Neural cell (in vitro differentiated cells): Measurements from ENCODE around the gene WNK2. TPM values are rescaled to one million over a fixed set of nuclear protein-coding genes. Genes with fewer than 3 reads are reported as not detected.

ENCODE experiments used
- H2AFZ ChIP-seq: fragments of 200-600, 300-800 bp; sonication (generic), shearing (Covaris generic); 2 replicates; pipeline ENCODE4 v1.6.0; 2014; ENCODE audit warnings: low read depth, mild to moderate bottlenecking, antibody characterized with exemption, low read length, moderate library complexity
- H3F3A ChIP-seq: fragments of 200-600 bp; shearing (Covaris generic); 2 replicates; pipeline ENCODE4 v1.6.1; 2016; ENCODE audit warnings: mild to moderate bottlenecking, moderate library complexity, mixed read lengths, antibody characterized with exemption, low read length; ENCODE audit not compliant: insufficient read depth, poor library complexity, severe bottlenecking
- H3K27ac ChIP-seq: fragments of 200-600, 300-800 bp; sonication (generic), shearing (Covaris generic); 2 replicates; pipeline ENCODE4 v1.5.1; 2014; ENCODE audit warnings: mild to moderate bottlenecking, low read length, moderate library complexity
- H3K27me3 ChIP-seq: fragments of 300-800, 200-600 bp; sonication (generic), shearing (Covaris generic); 2 replicates; pipeline ENCODE4 v1.6.0; 2014; ENCODE audit warnings: mild to moderate bottlenecking, low read depth, low read length, moderate library complexity; ENCODE audit not compliant: insufficient read depth
- H3K36me3 ChIP-seq: fragments of 300-800, 200-600 bp; sonication (generic), shearing (Covaris generic); 2 replicates; pipeline ENCODE4 v1.5.1; 2014; ENCODE audit warnings: mild to moderate bottlenecking, antibody characterized with exemption, low read length, moderate library complexity; ENCODE audit not compliant: insufficient read depth
- H3K4me2 ChIP-seq: fragments of 300-800, 200-600 bp; sonication (generic), shearing (Covaris generic); 2 replicates; pipeline ENCODE4 v1.6.0; 2014; ENCODE audit warnings: mild to moderate bottlenecking, low read length
- H3K4me3 ChIP-seq: fragments of 300-800, 200-600 bp; sonication (generic), shearing (Covaris generic); 2 replicates; pipeline ENCODE4 v1.5.1; 2014; ENCODE audit warnings: mild to moderate bottlenecking, low read length, moderate library complexity
- H3K79me2 ChIP-seq: fragments of 200-600 bp; shearing (Covaris generic); replicated peaks from 2 replicates; pipeline ENCODE4 v1.6.0; 2014; ENCODE audit warnings: mild to moderate bottlenecking, low read length, moderate library complexity; ENCODE audit not compliant: insufficient read depth
- H3K9ac ChIP-seq: fragments of 300-800, 200-600 bp; sonication (generic), shearing (Covaris generic); 2 replicates; pipeline ENCODE4 v1.6.1; 2016; ENCODE audit warnings: mild to moderate bottlenecking, low read length, mixed read lengths
- H3K9me2 ChIP-seq: fragments of 200-600 bp; shearing (Covaris generic); 2 replicates; pipeline ENCODE4 v1.6.1; 2016; ENCODE audit warnings: mild to moderate bottlenecking, low read length, mixed read lengths; ENCODE audit not compliant: insufficient read depth
- H3K9me3 ChIP-seq: fragments of 200-600, 300-800 bp; sonication (generic), shearing (Covaris generic); 2 replicates; pipeline ENCODE4 v1.6.1; 2016; ENCODE audit warnings: mild to moderate bottlenecking, mixed run types, low read length, moderate library complexity, mixed read lengths
- H4K20me1 ChIP-seq: fragments of 200-600 bp; shearing (Covaris generic); 2 replicates; pipeline ENCODE4 v1.6.1; 2016; ENCODE audit warnings: mild to moderate bottlenecking, mixed run types; ENCODE audit not compliant: insufficient read depth
- CTCF ChIP-seq: fragments of 450-650 bp; IDR thresholded peaks from 2 replicates; pipeline ENCODE4 v1.5.1; 2014; ENCODE audit warnings: antibody characterized with exemption, mild to moderate bottlenecking, moderate library complexity; ENCODE audit not compliant: poor library complexity, severe bottlenecking
- EP300 ChIP-seq: fragments of 450-650 bp; conservative IDR thresholded peaks from 2 replicates; pipeline ENCODE4 v1.6.1; 2014; ENCODE audit warnings: antibody characterized with exemption, mild to moderate bottlenecking, moderate library complexity; ENCODE audit not compliant: poor library complexity, severe bottlenecking
- EZH2 ChIP-seq: fragments of 200-600, 300-800 bp; shearing (Covaris generic), sonication (generic); IDR thresholded peaks from 2 replicates; pipeline ENCODE4 v1.6.1; 2014; ENCODE audit warnings: antibody characterized with exemption, low read length, borderline replicate concordance, mild to moderate bottlenecking; ENCODE audit not compliant: insufficient read depth, poor library complexity, severe bottlenecking
- MXI1 ChIP-seq: fragments of 450-650 bp; conservative IDR thresholded peaks from 2 replicates; pipeline ENCODE4 v1.6.1; 2014; ENCODE audit warnings: antibody characterized with exemption, mild to moderate bottlenecking; ENCODE audit not compliant: poor library complexity, severe bottlenecking
- POLR2AphosphoS5 ChIP-seq: IDR thresholded peaks from 2 replicates; pipeline ENCODE4 v1.6.1; 2012
- RAD21 ChIP-seq: fragments of 450-650 bp; conservative IDR thresholded peaks from 2 replicates; pipeline ENCODE4 v1.6.1; 2014; ENCODE audit warnings: antibody characterized with exemption, mild to moderate bottlenecking, moderate library complexity
- REST ChIP-seq: IDR thresholded peaks from 2 replicates; pipeline ENCODE4 v1.6.1; 2012; ENCODE audit warnings: borderline replicate concordance
- SMC3 ChIP-seq: fragments of 450-650 bp; conservative IDR thresholded peaks from 2 replicates; pipeline ENCODE4 v1.6.1; 2014; ENCODE audit warnings: antibody characterized with exemption, mild to moderate bottlenecking, moderate library complexity; ENCODE audit not compliant: poor library complexity
- TAF1 ChIP-seq: IDR thresholded peaks from 2 replicates; pipeline ENCODE4 v1.6.1; 2012; ENCODE audit warnings: low read depth
- polyA plus RNA-seq: library from polyadenylated mRNA; depleted of rRNA; stranded (reverse); fragments of >200 nt; gene quantifications from 2 replicates; pipeline ENCODE4 v1.2.3, GENCODE V29; 2014

The WNK2 gene
- polyA plus RNA-seq, 1 donor from 2014 or later = 37.1 TPM

- no peaks in the 10 kb centered on the region for H3K9me3 ChIP-seq
- no peaks in the 10 kb centered on the region for H3K27me3 ChIP-seq
- no peaks in the 10 kb centered on the region for H3K79me2 ChIP-seq
- no peaks in the 10 kb centered on the region for H3F3A ChIP-seq
- no peak overlapping the region for H3K4me2 ChIP-seq
- H3K9me2 ChIP-seq = no peaks in the 10 kb centered on the region
- no peak overlapping the region for H2AFZ ChIP-seq
- no peak overlapping the region for H3K9ac ChIP-seq
- no peaks in the 10 kb centered on the region for H3K36me3 ChIP-seq
- no peak for TF ChIP-seq RAD21
- no peak for TF ChIP-seq REST
- no peak for TF ChIP-seq TAF1
- TF ChIP-seq SMC3 = no peak
- no peak for TF ChIP-seq POLR2AphosphoS5
- no peak for TF ChIP-seq EP300
- no peak for TF ChIP-seq EZH2
- TF ChIP-seq MXI1 = no peak
- TF ChIP-seq CTCF = no peak
- H3K4me3 ChIP-seq = no peak overlapping the region
- H3K27ac ChIP-seq = no peak overlapping the region
- no peaks in the 10 kb centered on the region for H4K20me1 ChIP-seq
These were observed 22.0 kb upstream of the WNK2 start for GRCh38 chr9:93161786-93162562.

GRCh38 chr9:93164085-93164484, 19.9 kb upstream of the WNK2 start:
- TF ChIP-seq RAD21 (no peak), POLR2AphosphoS5 (no peak), EP300 (no peak), CTCF (no peak), EZH2 (no peak), SMC3 (no peak), MXI1 (no peak)
- Histone ChIP-seq H3K79me2 (no peaks in the 10 kb centered on the region), H3K4me2 (no peak overlapping the region), H2AFZ (no peak overlapping the region), H3F3A (no peaks in the 10 kb centered on the region), H3K9me3 (no peaks in the 10 kb centered on the region), H3K36me3 (no peaks in the 10 kb centered on the region), H3K27ac (no peak overlapping the region), H3K9me2 (no peaks in the 10 kb centered on the region), H3K27me3 (no peaks in the 10 kb centered on the region), H3K9ac (no peak overlapping the region), H3K4me3 (no peak overlapping the region), H4K20me1 (no peaks in the 10 kb centered on the region)
